A549 (cell line): ENCODE data around the gene TEX52. TPM values are rescaled to one million over a fixed set of nuclear protein-coding genes. Genes with fewer than 3 reads are reported as not detected.

Experiments used
- ATAC-seq, 2 experiments: fragments of 200-7000 bp in 1 of 2; fragments of >200 bp in 1 of 2; cut with Nextera tagmentation in 1 of 2; cut with Tn5 transposase in 1 of 2; 3 replicates each; pipeline versions ENCODE4 v1.8.0 to v1.9.1; 2018 to 2020; ENCODE audit warnings: mild to moderate bottlenecking in 1 of 2, moderate library complexity in 1 of 2
- CTCF ChIA-PET: fragments of 300-600 bp; sonication (Branson Sonifier 250); formaldehyde crosslinking; extraction: SDS; loops from one replicate; lab custom pipeline; 2021; ENCODE audit warnings: antibody characterized with exemption, inconsistent platforms; lab: Yijun Ruan, JAX
- POLR2A ChIA-PET: fragments of 350-600 bp; formaldehyde crosslinking; extraction: SDS; loops from one replicate; lab custom pipeline; 2021; ENCODE audit warnings: antibody characterized with exemption, inconsistent platforms; lab: Yijun Ruan, JAX
- DNase-seq, 2 experiments: peaks; one replicate each; pipeline versions ENCODE4 v3.0.0 to v3.0.0-alpha.2; 2011 to 2016; ENCODE audit warnings: low read depth in 1 of 2, low spot score in 1 of 2
- FAIRE-seq: peaks from 2 replicates; lab custom pipeline; 2011; peaks lifted over from hg19 to GRCh38; lab: Jason Lieb, UNC
- H3K27ac ChIP-seq, 2 experiments: fragments of >200 bp; sonication (Bioruptor Twin); formaldehyde crosslinking; 3 replicates each; pipeline ENCODE4 v1.5.1; 2016 to 2017
- H3K4me1 ChIP-seq: fragments of >200 bp; sonication (Bioruptor Twin); formaldehyde crosslinking; 3 replicates; pipeline ENCODE4 v1.6.1; 2016
- H3K4me2 ChIP-seq: fragments of >200 bp; sonication (Bioruptor Twin); formaldehyde crosslinking; 3 replicates; pipeline ENCODE4 v1.6.1; 2016
- H3K4me3 ChIP-seq: fragments of >200 bp; sonication (Bioruptor Twin); formaldehyde crosslinking; 3 replicates; pipeline ENCODE4 v1.5.1; 2016
- H3K9me3 ChIP-seq: fragments of >200 bp; sonication (Bioruptor Twin); formaldehyde crosslinking; 3 replicates; pipeline ENCODE4 v1.6.1; 2016
- BCL3 ChIP-seq: fragments of >200 bp; sonication (Bioruptor Twin); formaldehyde crosslinking; IDR thresholded peaks from 3 replicates; pipeline ENCODE4 v1.6.1; 2016
- CHD2 ChIP-seq: fragments of 150-350 bp; IDR thresholded peaks from 2 replicates; pipeline ENCODE4 v1.6.1; 2014; ENCODE audit warnings: low read length; ENCODE audit not compliant: partially characterized antibody
- ESRRA ChIP-seq: fragments of 150-350 bp; IDR thresholded peaks from 2 replicates; pipeline ENCODE4 v1.6.1; 2014; ENCODE audit warnings: mild to moderate bottlenecking, low read length, borderline replicate concordance
- GATA3 ChIP-seq: IDR thresholded peaks from 2 replicates; pipeline ENCODE4 v1.6.1; 2012; ENCODE audit warnings: borderline replicate concordance
- HES2 ChIP-seq: fragments of >200 bp; sonication (Bioruptor Twin); formaldehyde crosslinking; IDR thresholded peaks from 2 replicates; pipeline ENCODE4 v1.6.1; 2016
- HOXA7 ChIP-seq: fragments of 250-450 bp; sonication (Bioruptor Pico); IDR thresholded peaks from 2 replicates; pipeline ENCODE4 v1.5.0; 2020; ENCODE audit warnings: mild to moderate bottlenecking, moderate library complexity
- HOXB5 ChIP-seq: fragments of 250-450 bp; sonication (Bioruptor Pico); IDR thresholded peaks from 2 replicates; pipeline ENCODE4 v1.5.0; 2020; ENCODE audit warnings: mild to moderate bottlenecking, moderate library complexity
- JUN ChIP-seq, 2 experiments: fragments of >200 bp; sonication (Bioruptor Twin); formaldehyde crosslinking; IDR thresholded peaks; 2 replicates in 1 of 2; 3 replicates in 1 of 2; pipeline ENCODE4 v1.6.1; 2016 to 2017
- MAFK ChIP-seq: fragments of 450-650 bp; IDR thresholded peaks from 2 replicates; pipeline ENCODE4 v1.6.1; 2014; ENCODE audit not compliant: partially characterized antibody
- MAZ ChIP-seq: fragments of 150-350 bp; IDR thresholded peaks from 2 replicates; pipeline ENCODE4 v1.6.1; 2014; ENCODE audit warnings: antibody characterized with exemption, low read depth, low read length, borderline replicate concordance
- RAD21 ChIP-seq, 2 experiments: fragments of >200 bp in 1 of 2; sonication (Bioruptor Twin) in 1 of 2; formaldehyde crosslinking in 1 of 2; IDR thresholded peaks in 1 of 2; conservative IDR thresholded peaks in 1 of 2; 2 replicates in 1 of 2; 3 replicates in 1 of 2; pipeline ENCODE4 v1.6.1; 2012 to 2018; ENCODE audit warnings: inconsistent platforms in 1 of 2
- RNF2 ChIP-seq: fragments of 200-600 bp; sonication (generic); IDR thresholded peaks from 2 replicates; pipeline ENCODE4 v1.6.1; 2016; ENCODE audit warnings: low read depth, mild to moderate bottlenecking, antibody characterized with exemption, moderate library complexity, borderline replicate concordance
- SMC3 ChIP-seq: fragments of >200 bp; sonication (Bioruptor Twin); formaldehyde crosslinking; IDR thresholded peaks from 3 replicates; pipeline ENCODE4 v1.6.1; 2018; ENCODE audit warnings: inconsistent platforms
- SREBF2 ChIP-seq: fragments of 450-650 bp; IDR thresholded peaks from 2 replicates; pipeline ENCODE4 v1.6.1; 2014; ENCODE audit warnings: mild to moderate bottlenecking, moderate library complexity
- ZFP36 ChIP-seq: fragments of 450-650 bp; IDR thresholded peaks from 2 replicates; pipeline ENCODE4 v1.6.1; 2014; ENCODE audit warnings: borderline replicate concordance; ENCODE audit not compliant: partially characterized antibody
- ZNF302 ChIP-seq: fragments of 250-450 bp; sonication (Bioruptor Pico); IDR thresholded peaks from 2 replicates; pipeline ENCODE4 v1.9.0; 2021; ENCODE audit warnings: inconsistent platforms, mild to moderate bottlenecking, moderate library complexity
- WGBS: methylation state at CpG from one replicate; pipeline ENCODE4 v1.1.6; 2017; ENCODE audit errors: missing lambda C conversion rate; 5-methylcytosine and 5-hydroxymethylcytosine counted together
- polyA plus RNA-seq, 4 experiments: library from polyadenylated mRNA; depleted of rRNA in 3 of 4; stranded (reverse); fragments of >200 nt; fragmentation: RNase III in 1 of 4; extraction: RNeasy Plus Mini Kit Qiagen cat#74134 plus additional on column Dnase treatment in 1 of 4; gene quantifications; 2 replicates in 3 of 4; 3 replicates in 1 of 4; pipeline ENCODE4 v1.2.3, GENCODE V29; 2011 to 2017

Gene TEX52
- polyA plus RNA-seq, 2 of the 4 experiments (the other 2 are of a cell fraction): not detected

GRCh38 chr12:2812290-2813213, 44.3 kb downstream of the TEX52 start, which contains the start of gene ITFG2 (continued):
- TF ChIP-seq HOXA7 (CRISPR knock-in tag): no peak
- TF ChIP-seq ZNF302 (CRISPR knock-in tag): no peak
- TF ChIP-seq RAD21 (conservative IDR thresholded peaks at IDR 0.05 in 1 of 2, IDR thresholded peaks at IDR 0.05 in 1 of 2): no peak
- no peak for TF ChIP-seq MAFK
- no peak for TF ChIP-seq ZFP36
- peak; percentile 100 for TF ChIP-seq ESRRA
- peak; percentile 94; the same call in 2 of the 3 replicates for TF ChIP-seq BCL3

- Histone ChIP-seq H3K4me2 (peak overlapping the region; percentile 77), H3K27ac (peak overlapping the region; percentile 92; a peak in 4 of 6 replicates), H3K4me1 (peaks cover 12% of the 10 kb centered on the region; the same call in 2 of the 3 replicates), H3K9me3 (no peaks in the 10 kb centered on the region), H3K4me3 (peak overlapping the region; percentile 61)
- no peak for FAIRE-seq
- ATAC-seq: no peak
- no peak for DNase-seq
- POLR2A ChIA-PET: interaction anchor here (2.0 kb wide), 1 partner anchor 16 kb away, joined by 19 read pairs; the partner anchor contains the start of gene FKBP4
- 62% methylated on average over 5 of the region's 5 CpGs for WGBS
- CTCF ChIA-PET: interaction anchor here (1.3 kb wide), 1 partner anchor 16 kb away, joined by 3 read pairs; no protein-coding TSS in a partner anchor
- TF ChIP-seq MAZ (no peak), ZFP36 (no peak), RNF2 (no peak), CHD2 (no peak), GATA3 (no peak), SREBF2 (no peak), HES2 (no peak), BCL3 (no peak)
Observed at GRCh38 chr12:2811801-2812200, 45.0 kb downstream of the TEX52 start.

GRCh38 chr12:2806700-2807099, 50.1 kb downstream of the TEX52 start:
- TF ChIP-seq GATA3: no peak
- TF ChIP-seq RAD21 (conservative IDR thresholded peaks at IDR 0.05 in 1 of 2, IDR thresholded peaks at IDR 0.05 in 1 of 2): no peak
- no peak for TF ChIP-seq SMC3
- TF ChIP-seq HOXB5 (CRISPR knock-in tag): no peak
- TF ChIP-seq, all 56 proteins: peak for 0
- Histone ChIP-seq H3K4me1 (peaks cover 1% of the 10 kb centered on the region; the same call in 1 of the 3 replicates), H3K27ac (no peak overlapping the region), H3K4me2 (no peak overlapping the region), H3K9me3 (no peaks in the 10 kb centered on the region), H3K4me3 (no peak overlapping the region)
- ChIA-PET CTCF (no interaction called here), POLR2A (no interaction called here)
- FAIRE-seq (no peak), DNase-seq (no peak), ATAC-seq (no peak)
- WGBS: 87% methylated on average over 6 of the region's 6 CpGs

- Histone ChIP-seq H3K4me1 (no peaks in the 10 kb centered on the region), H3K9me3 (no peaks in the 10 kb centered on the region), H3K4me3 (no peak overlapping the region), H3K4me2 (no peak overlapping the region), H3K27ac (no peak overlapping the region)
- WGBS: 88% methylated on average over 2 of the region's 2 CpGs
- DNase-seq (no peak), FAIRE-seq (no peak), ATAC-seq (no peak)
- POLR2A ChIA-PET: no interaction called here
- CTCF ChIA-PET: no interaction called here
- no peak for TF ChIP-seq RNF2
- 0 out of 5 replicates have a peak, but pooled peaks of 1 of the 2 experiments have one; percentile 9 for TF ChIP-seq JUN (IDR thresholded peaks at IDR 0.05)
Observed at GRCh38 chr12:2805143-2805520, 51.7 kb downstream of the TEX52 start.
